HL-60 (cell line): ENCODE data around the gene COX6B2.

ENCODE experiments used
- DNase-seq, 2 experiments: peaks; one replicate each; pipeline ENCODE4 v3.0.0-alpha.2; 2010 to 2020; ENCODE audit warnings: low read depth in 1 of 2, low spot score in 1 of 2
- H3K27ac ChIP-seq: fragments of 250-450 bp; sonication (Bioruptor Pico); replicated peaks from 2 replicates; pipeline ENCODE4 v1.5.1; 2020; ENCODE audit warnings: mild to moderate bottlenecking, moderate library complexity
- H3K27me3 ChIP-seq: fragments of 250-450 bp; sonication (Bioruptor Pico); 2 replicates; pipeline ENCODE4 v1.5.1; 2021; ENCODE audit warnings: mild to moderate bottlenecking, moderate library complexity; ENCODE audit not compliant: insufficient read depth, poor library complexity, severe bottlenecking
- H3K4me3 ChIP-seq: replicated peaks from 2 replicates; pipeline ENCODE4 v1.5.1; 2011; ENCODE audit warnings: mild to moderate bottlenecking, control low read depth, low read length; ENCODE audit not compliant: insufficient read depth
- GABPA ChIP-seq: IDR thresholded peaks from 2 replicates; pipeline ENCODE4 v1.6.1; 2012; ENCODE audit warnings: low read depth
- POLR2AphosphoS5 ChIP-seq: IDR thresholded peaks from 2 replicates; pipeline ENCODE4 v1.6.1; 2012; ENCODE audit warnings: low read depth
- SPI1 ChIP-seq: IDR thresholded peaks from 2 replicates; pipeline ENCODE4 v1.6.1; 2012; ENCODE audit warnings: low read depth, mild to moderate bottlenecking, borderline replicate concordance
- TF ChIP-seq, protein P1 (sequence below): IDR thresholded peaks from 2 replicates; pipeline ENCODE4 v1.6.1; 2012; ENCODE audit warnings: low read depth; ENCODE audit not compliant: insufficient replicate concordance
- TF ChIP-seq, protein P2 (sequence below): IDR thresholded peaks from one replicate; pipeline ENCODE4 v1.5.1; 2011; ENCODE audit warnings: low read length, control low read depth, inconsistent platforms; ENCODE audit not compliant: insufficient read depth

The COX6B2 gene

DNA sequence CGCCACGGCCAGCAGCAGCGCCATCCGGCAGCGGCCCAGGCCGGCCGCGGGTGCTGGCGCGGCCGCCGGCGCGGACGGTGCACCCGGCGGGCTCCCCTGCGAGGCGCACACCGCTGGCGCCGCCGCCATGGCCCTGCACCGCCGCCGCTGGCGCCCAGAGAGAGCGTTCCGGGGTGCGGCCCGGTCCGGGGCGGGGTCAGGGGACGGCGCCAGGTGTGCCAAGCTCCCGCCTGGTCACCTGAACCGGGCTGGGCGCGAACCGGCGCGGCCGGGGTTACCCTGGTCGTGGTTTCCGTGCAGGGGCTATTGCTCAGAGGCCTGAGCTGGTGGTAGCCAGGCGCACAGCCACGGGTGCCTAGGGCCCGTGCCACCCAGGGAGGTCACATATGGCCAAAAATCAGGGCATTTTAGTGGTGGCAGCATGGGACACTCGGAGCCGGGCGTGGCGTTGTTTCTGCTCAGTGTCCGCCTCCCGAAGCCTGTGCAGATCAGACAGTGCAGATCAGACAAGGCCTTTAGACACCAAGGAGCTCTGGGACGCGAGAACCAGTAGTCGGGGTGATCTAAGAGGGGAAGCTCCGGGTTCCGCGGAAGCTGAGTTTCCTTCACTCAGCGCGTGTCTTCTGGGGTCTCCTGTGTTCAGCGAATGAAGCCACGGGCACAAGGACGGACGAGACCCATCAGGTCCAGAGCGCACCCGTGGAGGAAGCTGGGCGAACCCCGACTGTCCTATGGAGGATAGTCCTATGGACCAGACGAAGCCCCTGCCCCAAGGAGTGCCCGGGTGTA lies 29.8 kb upstream of the COX6B2 start, which contains the start of gene TMEM238:
Gene TMEM238 (minus strand): TSS at position 162 of the 789 bp plus-strand sequence. CDS start 33 bp downstream, at position 129.
- peak in 1 of 2 experiments; percentile 39 for DNase-seq
- Histone ChIP-seq H3K4me3 (peak within 1 kb of the TSS; percentile 51), H3K27ac (peak within 1 kb of the TSS; percentile 74), H3K27me3 (no peaks in the 10 kb centered on the region)
- TF ChIP-seq, protein P1, sequence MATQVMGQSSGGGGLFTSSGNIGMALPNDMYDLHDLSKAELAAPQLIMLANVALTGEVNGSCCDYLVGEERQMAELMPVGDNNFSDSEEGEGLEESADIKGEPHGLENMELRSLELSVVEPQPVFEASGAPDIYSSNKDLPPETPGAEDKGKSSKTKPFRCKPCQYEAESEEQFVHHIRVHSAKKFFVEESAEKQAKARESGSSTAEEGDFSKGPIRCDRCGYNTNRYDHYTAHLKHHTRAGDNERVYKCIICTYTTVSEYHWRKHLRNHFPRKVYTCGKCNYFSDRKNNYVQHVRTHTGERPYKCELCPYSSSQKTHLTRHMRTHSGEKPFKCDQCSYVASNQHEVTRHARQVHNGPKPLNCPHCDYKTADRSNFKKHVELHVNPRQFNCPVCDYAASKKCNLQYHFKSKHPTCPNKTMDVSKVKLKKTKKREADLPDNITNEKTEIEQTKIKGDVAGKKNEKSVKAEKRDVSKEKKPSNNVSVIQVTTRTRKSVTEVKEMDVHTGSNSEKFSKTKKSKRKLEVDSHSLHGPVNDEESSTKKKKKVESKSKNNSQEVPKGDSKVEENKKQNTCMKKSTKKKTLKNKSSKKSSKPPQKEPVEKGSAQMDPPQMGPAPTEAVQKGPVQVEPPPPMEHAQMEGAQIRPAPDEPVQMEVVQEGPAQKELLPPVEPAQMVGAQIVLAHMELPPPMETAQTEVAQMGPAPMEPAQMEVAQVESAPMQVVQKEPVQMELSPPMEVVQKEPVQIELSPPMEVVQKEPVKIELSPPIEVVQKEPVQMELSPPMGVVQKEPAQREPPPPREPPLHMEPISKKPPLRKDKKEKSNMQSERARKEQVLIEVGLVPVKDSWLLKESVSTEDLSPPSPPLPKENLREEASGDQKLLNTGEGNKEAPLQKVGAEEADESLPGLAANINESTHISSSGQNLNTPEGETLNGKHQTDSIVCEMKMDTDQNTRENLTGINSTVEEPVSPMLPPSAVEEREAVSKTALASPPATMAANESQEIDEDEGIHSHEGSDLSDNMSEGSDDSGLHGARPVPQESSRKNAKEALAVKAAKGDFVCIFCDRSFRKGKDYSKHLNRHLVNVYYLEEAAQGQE, result no peak
- peak; percentile 31; the same call in 1 of the 2 replicates for TF ChIP-seq POLR2AphosphoS5

DNA sequence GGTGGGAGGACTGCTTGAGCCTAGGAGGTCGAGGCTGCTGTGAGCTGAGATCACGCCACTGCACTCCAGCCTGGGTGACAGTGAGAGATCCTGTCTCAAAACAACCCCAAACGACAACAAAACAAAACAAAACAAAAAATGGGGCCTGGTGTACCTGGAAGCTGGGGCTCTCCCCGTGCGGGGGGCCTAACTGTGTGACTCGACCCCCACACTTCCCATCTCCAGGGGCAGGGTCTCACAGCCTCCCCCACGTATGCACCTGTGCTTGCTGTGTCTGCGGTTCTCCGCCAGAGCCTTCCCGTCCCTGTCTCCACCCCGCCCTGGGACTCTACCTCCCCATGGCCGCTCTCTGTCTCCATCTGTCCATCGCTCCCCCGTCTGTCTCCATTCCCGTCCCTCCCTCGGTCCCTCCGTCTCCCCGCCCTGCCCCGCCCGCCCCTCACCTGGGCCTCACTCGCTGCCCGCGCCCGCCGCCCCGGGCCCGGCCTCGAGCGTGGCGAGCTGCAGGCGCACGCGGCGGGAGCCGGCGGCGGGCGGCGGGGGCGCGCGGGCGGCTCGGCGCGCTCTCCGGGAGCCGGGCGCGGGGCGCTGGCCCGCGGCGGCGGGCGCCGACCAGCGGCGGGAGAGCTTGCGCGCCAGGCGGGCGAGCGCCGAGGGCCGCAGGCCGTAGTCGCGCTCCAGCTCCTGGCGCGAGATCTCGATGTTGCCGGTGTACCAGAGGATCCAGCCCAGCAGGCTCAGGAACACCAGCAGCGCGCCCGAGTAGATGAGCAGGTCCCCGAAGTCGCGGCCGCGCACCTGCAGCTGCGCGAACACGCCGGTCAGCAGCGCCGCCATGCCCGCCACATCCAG lies 29.0 kb upstream of the COX6B2 start:
- peak in 1 of 2 experiments; percentile 64 for DNase-seq
- no peaks in the 10 kb centered on the region for H3K27me3 ChIP-seq
- TF ChIP-seq GABPA (no peak), SPI1 (no peak), POLR2AphosphoS5 (no peak; the same call in 1 of the 2 replicates)
- TF ChIP-seq, protein P1, result no peak
- TF ChIP-seq, protein P2, sequence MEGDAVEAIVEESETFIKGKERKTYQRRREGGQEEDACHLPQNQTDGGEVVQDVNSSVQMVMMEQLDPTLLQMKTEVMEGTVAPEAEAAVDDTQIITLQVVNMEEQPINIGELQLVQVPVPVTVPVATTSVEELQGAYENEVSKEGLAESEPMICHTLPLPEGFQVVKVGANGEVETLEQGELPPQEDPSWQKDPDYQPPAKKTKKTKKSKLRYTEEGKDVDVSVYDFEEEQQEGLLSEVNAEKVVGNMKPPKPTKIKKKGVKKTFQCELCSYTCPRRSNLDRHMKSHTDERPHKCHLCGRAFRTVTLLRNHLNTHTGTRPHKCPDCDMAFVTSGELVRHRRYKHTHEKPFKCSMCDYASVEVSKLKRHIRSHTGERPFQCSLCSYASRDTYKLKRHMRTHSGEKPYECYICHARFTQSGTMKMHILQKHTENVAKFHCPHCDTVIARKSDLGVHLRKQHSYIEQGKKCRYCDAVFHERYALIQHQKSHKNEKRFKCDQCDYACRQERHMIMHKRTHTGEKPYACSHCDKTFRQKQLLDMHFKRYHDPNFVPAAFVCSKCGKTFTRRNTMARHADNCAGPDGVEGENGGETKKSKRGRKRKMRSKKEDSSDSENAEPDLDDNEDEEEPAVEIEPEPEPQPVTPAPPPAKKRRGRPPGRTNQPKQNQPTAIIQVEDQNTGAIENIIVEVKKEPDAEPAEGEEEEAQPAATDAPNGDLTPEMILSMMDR, result no peak
- H3K4me3 ChIP-seq, result peak overlapping the region; percentile 51
- peak overlapping the region; percentile 50 for H3K27ac ChIP-seq

DNA sequence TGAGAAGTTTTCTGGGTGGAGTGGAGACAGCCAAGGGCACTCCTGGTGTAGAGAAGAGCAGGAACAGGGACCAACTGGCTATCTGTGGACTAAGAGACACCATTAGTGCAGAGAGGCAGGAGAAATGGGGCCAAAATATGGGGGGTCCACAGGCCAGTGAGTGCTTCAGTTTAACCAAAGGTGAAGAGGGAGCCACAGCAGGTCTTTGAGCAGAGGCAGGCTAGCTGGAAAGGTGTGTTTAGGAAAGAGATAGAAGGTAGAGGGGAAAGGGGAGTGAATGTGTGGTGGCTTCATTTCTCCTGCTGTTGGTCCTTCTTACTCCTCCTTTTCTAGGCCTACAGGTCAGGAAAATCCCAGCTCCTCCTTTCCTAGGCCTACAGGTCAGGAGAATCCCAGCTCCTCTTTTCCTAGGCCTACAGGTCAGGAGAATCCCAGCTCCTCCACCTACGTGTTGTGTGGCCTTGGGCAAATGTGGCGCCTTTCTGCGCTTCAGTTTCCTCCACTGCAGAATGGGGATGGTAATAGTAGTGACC lies 28.1 kb upstream of the COX6B2 start:
- TF ChIP-seq, protein P2, result no peak
- TF ChIP-seq POLR2AphosphoS5 (no peak), SPI1 (no peak), GABPA (no peak)
- TF ChIP-seq, protein P1, result no peak
- no peak overlapping the region for H3K27ac ChIP-seq
- no peak overlapping the region for H3K4me3 ChIP-seq

More for the DNA sequence above, 28.1 kb upstream of the COX6B2 start:
- DNase-seq, result no peak
- H3K27me3 ChIP-seq, result peaks cover 3% of the 10 kb centered on the region
